Stimulated activated CD8-positive, alpha-beta memory T cell treated with anti-CD3 and anti-CD28 coated beads, Interleukin-15, amount 100 ng/mL, for 4 hours (primary cell): Measurements from ENCODE around the gene PRR23B.
"Not testable (repeated sequence)": the region's sequence is repeated elsewhere in the genome, so short reads cannot be mapped to it uniquely, and the experiment has no call there.

Experiments
- DNase-seq, 2 donors: peaks; one replicate each; pipeline ENCODE4 v3.0.0-alpha.2; 2020; ENCODE audit warnings: low read depth in 2 of 2

PRR23B gene

GRCh38 chr3:139020868-139021234, at the start of gene PRR23B:
Gene PRR23B, minus strand, starts transcription at chr3:139020926. Its CDS starts 265 bp downstream, at chr3:139020661.
- DNase-seq, result no peak

GRCh38 chr3:139062918-139063317, 42.2 kb upstream of the PRR23B start:
- no peak for DNase-seq

- DNase-seq, result no peak
Measured at GRCh38 chr3:139052802-139053600, 32.3 kb upstream of the PRR23B start.

GRCh38 chr3:139044366-139045210, 23.9 kb upstream of the PRR23B start, which contains the start of gene PRR23C:
Gene PRR23C, minus strand, starts transcription at chr3:139044892. Its CDS starts 272 bp downstream, at chr3:139044620.
- DNase-seq, result no peak

GRCh38 chr3:139043554-139044365, 23.0 kb upstream of the PRR23B start:
- no peak for DNase-seq

- no peak for DNase-seq
Measured at GRCh38 chr3:139037478-139037877, 16.8 kb upstream of the PRR23B start.

GRCh38 chr3:139032326-139033002, 11.7 kb upstream of the PRR23B start:
- DNase-seq, result no peak

- DNase-seq, result not testable (repeated sequence)
Measured at GRCh38 chr3:139030576-139030975, 9.8 kb upstream of the PRR23B start.

- no peak for DNase-seq
Measured at GRCh38 chr3:139024968-139025367, 4.2 kb upstream of the PRR23B start.

GRCh38 chr3:139020036-139020867, 474 bp downstream of the PRR23B start:
- DNase-seq, result no peak

- no peak for DNase-seq
Measured at GRCh38 chr3:139016430-139017048, 4.2 kb downstream of the PRR23B start.

- no peak for DNase-seq
Measured at GRCh38 chr3:139006051-139006716, 14.5 kb downstream of the PRR23B start, which contains the start of gene PRR23A. Gene PRR23A, minus strand, starts transcription at chr3:139006268. Its CDS starts 0 bp downstream, at chr3:139006268.

- DNase-seq, result no peak
Measured at GRCh38 chr3:139005356-139005993, 15.3 kb downstream of the PRR23B start.

GRCh38 chr3:138995706-138996105, 25.0 kb downstream of the PRR23B start:
- DNase-seq, result no peak

- DNase-seq, result no peak
Measured at GRCh38 chr3:138987181-138987580, 33.5 kb downstream of the PRR23B start.

GRCh38 chr3:138985932-138986331, 34.8 kb downstream of the PRR23B start:
- DNase-seq, result no peak

GRCh38 chr3:138984816-138985215, 35.9 kb downstream of the PRR23B start:
- no peak for DNase-seq

- DNase-seq, result no peak
Measured at GRCh38 chr3:138976047-138976446, 44.7 kb downstream of the PRR23B start.

- DNase-seq, result no peak
Measured at GRCh38 chr3:138975351-138975750, 45.4 kb downstream of the PRR23B start.
